HepG2 (cell line): Measurements from ENCODE around the gene JPH4. TPM values are rescaled to one million over a fixed set of nuclear protein-coding genes. Genes with fewer than 3 reads are reported as not detected.
"Not testable (repeated sequence)": the region's sequence is repeated elsewhere in the genome, so short reads cannot be mapped to it uniquely, and the experiment has no call there.

ENCODE experiments used
- CHCHD3 ChIP-seq: sonication (generic); formaldehyde crosslinking; IDR thresholded peaks from 2 replicates; pipeline ENCODE4 v1.8.0; 2022; ENCODE audit warnings: mild to moderate bottlenecking, missing genetic modification reagents, moderate library complexity
- DNMT3B ChIP-seq: conservative IDR thresholded peaks from 2 replicates; pipeline ENCODE4 v1.6.1; 2016; ENCODE audit warnings: missing biosample characterization, control low read depth
- EEA1 ChIP-seq: sonication (generic); formaldehyde crosslinking; IDR thresholded peaks from 2 replicates; pipeline ENCODE4 v1.5.1; 2020; ENCODE audit warnings: mild to moderate bottlenecking, missing genetic modification reagents, borderline replicate concordance
- ETV6 ChIP-seq: sonication (generic); formaldehyde crosslinking; conservative IDR thresholded peaks from 2 replicates; pipeline ENCODE4 v1.4.0; 2020; ENCODE audit warnings: missing genetic modification reagents
- FOSL2 ChIP-seq: sonication (generic); formaldehyde crosslinking; IDR thresholded peaks from 2 replicates; pipeline ENCODE4 v1.4.0; 2020; ENCODE audit warnings: missing genetic modification reagents
- HNF1A ChIP-seq, 2 experiments: sonication (generic) in 1 of 2; formaldehyde crosslinking in 1 of 2; IDR thresholded peaks; 2 replicates each; pipeline versions ENCODE4 v1.4.0 to v1.6.1; 2016 to 2020; ENCODE audit warnings: borderline replicate concordance in 1 of 2, low read depth in 1 of 2, mild to moderate bottlenecking in 1 of 2, missing genetic modification reagents in 1 of 2
- HNRNPH1 ChIP-seq: fragments of 200-400 bp; formaldehyde crosslinking; optimal IDR thresholded peaks from 2 replicates; pipeline ENCODE3; 2017; ENCODE audit warnings: mild to moderate bottlenecking, low read depth, low read length
- IKZF5 ChIP-seq: IDR thresholded peaks from 2 replicates; pipeline ENCODE4 v1.6.1; 2018; ENCODE audit warnings: missing genetic modification reagents, mild to moderate bottlenecking, missing compliant biosample characterization
- PTBP1 ChIP-seq: fragments of 200-400 bp; formaldehyde crosslinking; IDR thresholded peaks from 2 replicates; pipeline ENCODE4 v1.6.1; 2018; ENCODE audit warnings: low read length, low read depth; ENCODE audit not compliant: poor library complexity, severe bottlenecking
- RBFOX2 ChIP-seq: fragments of 200-400 bp; formaldehyde crosslinking; IDR thresholded peaks from 2 replicates; pipeline ENCODE4 v1.6.1; 2017; ENCODE audit warnings: low read depth, mild to moderate bottlenecking, low read length
- SPEN ChIP-seq: sonication (generic); formaldehyde crosslinking; IDR thresholded peaks from 2 replicates; pipeline ENCODE4 v1.5.1; 2020; ENCODE audit warnings: low read depth, mild to moderate bottlenecking, missing genetic modification reagents
- ZNF441 ChIP-seq: sonication (generic); formaldehyde crosslinking; IDR thresholded peaks from 2 replicates; pipeline ENCODE4 v1.7.0; 2021; ENCODE audit warnings: missing genetic modification reagents, borderline replicate concordance
- ZNF451 ChIP-seq: sonication (generic); formaldehyde crosslinking; IDR thresholded peaks from 2 replicates; pipeline ENCODE4 v1.5.0; 2020; ENCODE audit warnings: mild to moderate bottlenecking, missing genetic modification reagents
- ZNF460 ChIP-seq: sonication (generic); formaldehyde crosslinking; IDR thresholded peaks from 2 replicates; pipeline ENCODE4 v1.5.1; 2020; ENCODE audit warnings: missing genetic modification reagents, mild to moderate bottlenecking, borderline replicate concordance
- ZNF605 ChIP-seq: sonication (generic); formaldehyde crosslinking; IDR thresholded peaks from 2 replicates; pipeline ENCODE4 v1.8.0; 2022; ENCODE audit warnings: mild to moderate bottlenecking, missing genetic modification reagents
- ZNF749 ChIP-seq: sonication (generic); formaldehyde crosslinking; IDR thresholded peaks from 2 replicates; pipeline ENCODE4 v1.8.0; 2022; ENCODE audit warnings: mild to moderate bottlenecking, missing genetic modification reagents, moderate library complexity, borderline replicate concordance
- ZNF800 ChIP-seq: sonication (generic); formaldehyde crosslinking; IDR thresholded peaks from 2 replicates; pipeline ENCODE4 v1.4.0; 2020; ENCODE audit warnings: missing genetic modification reagents
- polyA plus RNA-seq, 8 experiments: library from polyadenylated mRNA; depleted of rRNA in 3 of 8; stranded (reverse) in 7 of 8; unstranded in 1 of 8; fragments of >200 nt; fragmentation: Illumina TruSeq in 4 of 8; extraction: Trizol in 4 of 8; gene quantifications; 2 replicates each; pipeline versions ENCODE4 v1.2.1 to v1.2.3, GENCODE V29; 2011 to 2016; ENCODE audit warnings: low read depth in 4 of 8, missing spikeins in 1 of 8, mixed read lengths in 1 of 8; ENCODE audit not compliant: insufficient read depth in 1 of 8
- total RNA-seq, 5 experiments: library from RNA; depleted of rRNA; stranded (reverse); fragments of >200 nt; fragmentation: Illumina TruSeq; extraction: Trizol; gene quantifications; 2 replicates each; pipeline ENCODE4 v1.2.3, GENCODE V29; 2016; ENCODE audit warnings: low read depth in 1 of 5
- TF ChIP-seq, protein P1 (sequence below): sonication (generic); formaldehyde crosslinking; IDR thresholded peaks from 2 replicates; pipeline ENCODE4 v1.8.0; 2022; ENCODE audit warnings: missing genetic modification reagents, mild to moderate bottlenecking, borderline replicate concordance
- TF ChIP-seq, protein P2 (sequence below): IDR thresholded peaks from 2 replicates; pipeline ENCODE4 v1.6.1; 2016; ENCODE audit warnings: missing genetic modification reagents, missing compliant biosample characterization

Gene JPH4
- total and polyA plus RNA-seq, 2 of the 13 experiments (the other 11 are each of a cell fraction or from before 2014, with no cell fraction given), result 0.08 to 0.22 TPM

DNA sequence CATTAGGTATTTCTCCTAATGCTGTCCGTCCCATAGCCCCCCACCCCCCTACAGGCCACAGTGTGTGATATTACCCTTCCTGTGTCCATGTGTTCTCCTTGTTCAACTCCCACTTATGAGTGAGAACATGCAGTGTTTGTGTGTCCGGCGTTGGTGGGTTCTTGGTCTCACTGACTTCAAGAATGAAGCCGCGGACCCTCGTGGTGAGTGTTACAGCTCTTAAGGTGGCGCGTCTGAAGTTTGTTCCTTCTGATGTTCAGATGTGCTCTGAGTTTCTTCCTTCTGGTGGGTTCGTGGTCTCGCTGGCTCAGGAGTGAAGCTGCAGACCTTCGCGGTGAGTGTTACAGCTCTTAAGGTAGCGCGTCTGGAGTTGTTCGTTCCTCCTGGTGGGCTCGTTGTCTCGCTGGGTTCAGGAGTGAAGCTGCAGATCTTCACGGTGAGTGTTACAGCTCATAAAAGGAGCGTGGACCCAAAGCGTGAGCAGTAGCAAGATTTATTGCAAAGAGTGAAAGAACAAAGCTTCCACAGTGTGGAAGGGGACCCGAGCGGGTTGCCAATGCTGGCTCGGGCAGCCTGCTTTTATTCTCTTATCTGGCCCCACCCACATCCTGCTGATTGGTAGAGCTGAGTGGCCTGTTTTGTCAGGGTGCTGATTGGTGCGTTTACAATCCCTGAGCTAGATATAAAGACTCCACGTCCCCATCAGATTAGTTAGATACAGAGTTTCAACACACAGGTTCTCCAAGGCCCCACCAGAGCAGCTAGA, 5.4 kb upstream of the JPH4 start (continued):
- TF ChIP-seq RBFOX2 (peak; percentile 52), DNMT3B (CRISPR knock-in tag) (peak; percentile 84; the same call in 1 of the 2 replicates), ZNF451 (CRISPR knock-in tag) (peak; percentile 85; the same call in 1 of the 2 replicates), HNF1A (CRISPR knock-in tag; IDR thresholded peaks at IDR 0.05; ENCODE audit: borderline replicate concordance) (peak; percentile 86; the same call in 1 of the 2 replicates), PTBP1 (peak; percentile 99), ETV6 (CRISPR knock-in tag) (peak; percentile 93; the same call in 1 of the 2 replicates), IKZF5 (CRISPR knock-in tag) (peak; percentile 97), ZNF605 (CRISPR knock-in tag) (peak; percentile 97), EEA1 (peak; percentile 86), ZNF460 (peak; percentile 45; the same call in 1 of the 2 replicates), ZNF800 (CRISPR knock-in tag) (peak; percentile 89), CHCHD3 (peak; percentile 85; the same call in 1 of the 2 replicates), HNRNPH1 (peak; percentile 92), ZNF749 (CRISPR knock-in tag) (peak; percentile 97), FOSL2 (CRISPR knock-in tag) (peak; percentile 61; the same call in 1 of the 2 replicates), ZNF441 (CRISPR knock-in tag) (peak; percentile 35; the same call in 1 of the 2 replicates), SPEN (CRISPR knock-in tag) (peak; percentile 87)
- not testable (repeated sequence) for TF ChIP-seq HNF1A (IDR thresholded peaks at IDR 0.05; ENCODE audit: low read depth)
- TF ChIP-seq, protein P1, sequence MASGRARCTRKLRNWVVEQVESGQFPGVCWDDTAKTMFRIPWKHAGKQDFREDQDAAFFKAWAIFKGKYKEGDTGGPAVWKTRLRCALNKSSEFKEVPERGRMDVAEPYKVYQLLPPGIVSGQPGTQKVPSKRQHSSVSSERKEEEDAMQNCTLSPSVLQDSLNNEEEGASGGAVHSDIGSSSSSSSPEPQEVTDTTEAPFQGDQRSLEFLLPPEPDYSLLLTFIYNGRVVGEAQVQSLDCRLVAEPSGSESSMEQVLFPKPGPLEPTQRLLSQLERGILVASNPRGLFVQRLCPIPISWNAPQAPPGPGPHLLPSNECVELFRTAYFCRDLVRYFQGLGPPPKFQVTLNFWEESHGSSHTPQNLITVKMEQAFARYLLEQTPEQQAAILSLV (CRISPR knock-in tag), result peak; percentile 89
- TF ChIP-seq, protein P2, sequence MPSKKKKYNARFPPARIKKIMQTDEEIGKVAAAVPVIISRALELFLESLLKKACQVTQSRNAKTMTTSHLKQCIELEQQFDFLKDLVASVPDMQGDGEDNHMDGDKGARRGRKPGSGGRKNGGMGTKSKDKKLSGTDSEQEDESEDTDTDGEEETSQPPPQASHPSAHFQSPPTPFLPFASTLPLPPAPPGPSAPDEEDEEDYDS (CRISPR knock-in tag), result peak; percentile 82
